GM12878 (cell line): ENCODE results near the gene SNAP91. TPM values are rescaled to one million over a fixed set of nuclear protein-coding genes. Genes with fewer than 3 reads are reported as not detected.

ENCODE experiments used
- ATAC-seq: fragments of 200-7000 bp; cut with Tn5 transposase; 3 replicates; pipeline ENCODE4 v1.9.1; 2020; ENCODE audit warnings: mild to moderate bottlenecking, moderate library complexity
- BruUV-seq: library from RNA; stranded (reverse); fragments of 400-500 nt; replicated peaks from 2 replicates; lab custom pipeline; 2021; lab: Mats Ljungman, UMichigan
- CTCF ChIA-PET: fragments of 300-600 bp; sonication (Branson Sonifier 250); formaldehyde crosslinking; extraction: SDS; loops from one replicate; lab custom pipeline; 2021; ENCODE audit warnings: inconsistent platforms; lab: Yijun Ruan, JAX
- POLR2A ChIA-PET: fragments of 350-600 bp; formaldehyde crosslinking; extraction: SDS; loops from one replicate; lab custom pipeline; 2021; ENCODE audit warnings: inconsistent platforms; lab: Charles Lee
- RAD21 ChIA-PET: fragments of 300-600 bp; sonication (Branson Sonifier 250); formaldehyde crosslinking; loops from one replicate; lab custom pipeline; 2023; ENCODE audit warnings: antibody characterized with exemption; ENCODE audit not compliant: unreplicated experiment; lab: Charles Lee
- SMC1A ChIA-PET: fragments of 300-600 bp; sonication (Branson Sonifier 250); formaldehyde crosslinking; loops from one replicate; lab custom pipeline; 2023; ENCODE audit not compliant: unreplicated experiment, uncharacterized antibody; lab: Charles Lee
- DNase-seq: peaks from one replicate; pipeline ENCODE4 v3.0.0-alpha.2; 2011; ENCODE audit warnings: low read depth, low spot score
- FAIRE-seq: peaks from 3 replicates; lab custom pipeline; 2011; peaks lifted over from hg19 to GRCh38; lab: Jason Lieb, UNC
- H2AFZ ChIP-seq: 2 replicates; pipeline ENCODE4 v1.6.0; 2011; ENCODE audit warnings: low read depth, low read length, control low read depth; ENCODE audit not compliant: control insufficient read depth
- H3K27ac ChIP-seq: 2 replicates; pipeline ENCODE4 v1.5.1; 2011; ENCODE audit warnings: control low read depth; ENCODE audit not compliant: control insufficient read depth, insufficient read depth
- H3K27me3 ChIP-seq, 2 experiments: replicated peaks in 1 of 2; 2 replicates each; pipeline versions ENCODE4 v1.6.0 to v1.6.1; 2011; ENCODE audit warnings: low read length in 1 of 2; ENCODE audit not compliant: control insufficient read depth in 2 of 2, insufficient read depth in 2 of 2
- H3K36me3 ChIP-seq, 2 experiments: 2 replicates each; pipeline ENCODE4 v1.5.1; 2011; ENCODE audit warnings: low read length in 1 of 2; ENCODE audit not compliant: control insufficient read depth in 2 of 2, insufficient read depth in 2 of 2
- H3K4me1 ChIP-seq: 2 replicates; pipeline ENCODE4 v1.6.1; 2011; ENCODE audit warnings: mild to moderate bottlenecking, low read length, moderate library complexity, mixed read lengths; ENCODE audit not compliant: control insufficient read depth, insufficient read depth
- H3K4me2 ChIP-seq: 2 replicates; pipeline ENCODE4 v1.6.0; 2011; ENCODE audit warnings: control low read depth; ENCODE audit not compliant: control insufficient read depth, insufficient read depth
- H3K4me3 ChIP-seq: fragments of 200-600 bp; sonication (generic); 2 replicates; pipeline ENCODE4 v1.5.1; 2016
- H3K79me2 ChIP-seq: 2 replicates; pipeline ENCODE4 v1.6.0; 2011; ENCODE audit warnings: low read length; ENCODE audit not compliant: control insufficient read depth, insufficient read depth
- H3K9ac ChIP-seq: 2 replicates; pipeline ENCODE4 v1.8.0; 2011; ENCODE audit warnings: low read length, control low read depth, mixed read lengths; ENCODE audit not compliant: control insufficient read depth, insufficient read depth
- H3K9me3 ChIP-seq: replicated peaks from 3 replicates; pipeline ENCODE4 v1.5.1; 2011; ENCODE audit warnings: mild to moderate bottlenecking, low read length; ENCODE audit not compliant: control insufficient read depth, insufficient read depth
- H4K20me1 ChIP-seq: 2 replicates; pipeline ENCODE4 v1.6.0; 2011; ENCODE audit not compliant: control insufficient read depth, insufficient read depth
- CTCF ChIP-seq, 3 experiments: IDR thresholded peaks in 2 of 3; conservative IDR thresholded peaks in 1 of 3; 2 replicates each; pipeline ENCODE4 v1.5.1; 2011; ENCODE audit warnings: low read depth in 3 of 3, low read length in 3 of 3, mild to moderate bottlenecking in 3 of 3, control low read depth in 2 of 3, moderate library complexity in 2 of 3, inconsistent platforms in 1 of 3, mixed read lengths in 1 of 3; ENCODE audit not compliant: control insufficient read depth in 2 of 3, insufficient read depth in 1 of 3; ENCODE audit errors: extremely low read depth in 1 of 3
- FOXM1 ChIP-seq: IDR thresholded peaks from 2 replicates; pipeline ENCODE4 v1.6.1; 2012; ENCODE audit warnings: low read depth, mild to moderate bottlenecking, inconsistent platforms, low read length, moderate library complexity
- RAD21 ChIP-seq: IDR thresholded peaks from 2 replicates; pipeline ENCODE4 v1.6.1; 2011; ENCODE audit warnings: mild to moderate bottlenecking, low read depth, low read length, moderate library complexity; ENCODE audit not compliant: insufficient read depth
- SMC3 ChIP-seq: IDR thresholded peaks from 2 replicates; pipeline ENCODE4 v1.6.1; 2011; ENCODE audit warnings: low read length, improper control_type of control experiment, borderline replicate concordance
- USF2 ChIP-seq: IDR thresholded peaks from 2 replicates; pipeline ENCODE4 v1.6.1; 2011; ENCODE audit warnings: low read depth, low read length, improper control_type of control experiment, borderline replicate concordance
- ZNF384 ChIP-seq: IDR thresholded peaks from 2 replicates; pipeline ENCODE4 v1.6.1; 2012; ENCODE audit warnings: low read depth, mild to moderate bottlenecking, low read length, improper control_type of control experiment, borderline replicate concordance
- WGBS: methylation state at CpG from one replicate; pipeline ENCODE4 v1.1.6; 2016; ENCODE audit warnings: low lambda C conversion rate; ENCODE audit not compliant: insufficient replicate concordance, insufficient coverage; ENCODE audit errors: missing lambda C conversion rate; 5-methylcytosine and 5-hydroxymethylcytosine counted together
- in situ Hi-C: fragments of 300-500 bp; cut with MboI; formaldehyde crosslinking; loops from 9 replicates; pipeline ENCODE4 v1.14.3; 2018; ENCODE audit warnings: mixed read lengths
- intact Hi-C: fragments of 100-400 bp; cut with micrococcal nuclease; formaldehyde crosslinking; loops from one replicate; pipeline ENCODE4 v1.14.2; 2022; ENCODE audit not compliant: unreplicated experiment
- polyA plus RNA-seq, 11 experiments: library from polyadenylated mRNA; depleted of rRNA in 4 of 11; unstranded in 6 of 11; stranded (reverse) in 5 of 11; fragments of >200 nt; fragmentation: Nextera tagmentation in 4 of 11; fragmentation: Illumina TruSeq in 1 of 11; extraction: Ambion mirVana in 4 of 11; extraction: Trizol in 1 of 11; gene quantifications; 1 replicate in 1 of 11; 2 replicates in 10 of 11; pipeline versions ENCODE4 v1.2.1 to v1.2.3, GENCODE V29; 2011 to 2016; ENCODE audit warnings: inconsistent platforms in 2 of 11, missing spikeins in 2 of 11, low read depth in 1 of 11
- total RNA-seq, 4 experiments: library from RNA; depleted of rRNA in 3 of 4; stranded (reverse); fragments of >200 nt in 3 of 4; fragmentation: Illumina TruSeq in 1 of 4; extraction: Trizol in 1 of 4; gene quantifications; 2 replicates each; pipeline versions ENCODE4 v1.2.1 to v1.2.3, GENCODE V29; 2013 to 2021

The SNAP91 gene
- total and polyA plus RNA-seq, 10 of the 15 experiments (the other 5 are each of a cell fraction or from before 2014, with no cell fraction given), result 0.01 to 0.49 (median 0.12) TPM; not detected in 2

DNA sequence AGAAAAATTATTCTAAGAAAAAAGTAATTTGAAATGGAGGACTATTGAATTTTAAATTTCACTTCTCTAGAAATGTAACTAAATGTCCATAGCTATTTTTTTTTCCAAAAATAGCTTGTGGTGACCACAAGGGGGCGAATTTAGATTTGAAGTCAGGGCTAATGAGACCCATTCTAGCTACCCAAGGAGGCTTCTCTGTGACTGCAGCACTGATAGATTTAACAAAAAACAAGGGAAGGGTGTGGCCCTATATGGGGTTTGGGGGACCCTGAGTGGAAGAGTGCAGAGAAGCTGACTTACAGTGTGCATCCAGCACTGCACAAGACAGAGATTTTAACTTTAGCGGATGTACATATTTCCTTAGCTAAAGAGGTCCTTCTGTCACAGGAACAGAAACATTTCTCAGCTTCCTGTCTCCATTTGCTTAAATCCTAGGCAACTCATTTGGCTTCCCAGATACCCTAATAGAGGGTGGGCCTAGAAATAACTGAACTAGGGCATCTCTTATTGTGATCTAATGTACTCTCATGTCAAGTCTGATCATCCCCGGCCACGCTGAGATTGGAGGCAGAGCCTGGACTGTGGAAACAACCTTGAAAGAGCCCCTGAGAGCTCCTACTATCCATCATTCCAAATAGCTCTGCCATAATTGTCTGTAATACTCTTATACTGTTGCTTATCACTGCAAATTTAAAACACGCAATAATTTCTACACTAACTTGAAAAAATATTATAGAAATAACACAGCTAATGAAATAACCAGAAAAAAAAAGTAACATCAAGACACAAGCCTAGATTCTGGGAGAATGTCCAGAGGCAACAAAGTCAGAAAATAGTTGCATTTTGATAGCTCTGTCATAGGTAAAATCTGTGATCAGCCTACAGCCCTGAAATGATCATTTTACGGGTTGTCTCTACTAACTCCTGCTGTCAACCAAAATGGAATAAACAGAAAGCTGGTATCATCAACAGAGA, 93.6 kb downstream of the SNAP91 start:
- ChIA-PET SMC1A (interaction anchor here (0.7 to 2.1 kb wide), 35 partner anchors 9 to 1707 kb away, joined by 3 to 13 read pairs (median 3); partner anchors contain the start of gene CYB5R4), CTCF (interaction anchor here (0.6 to 2.5 kb wide), 47 partner anchors 9 to 1708 kb away, joined by 3 to 30 read pairs (median 4); partner anchors contain the start of genes CEP162 and CYB5R4), RAD21 (interaction anchor here (0.7 to 1.6 kb wide), 25 partner anchors 14 to 1708 kb away, joined by 3 to 18 read pairs (median 4); partner anchors contain the start of genes CEP162, CYB5R4, RIPPLY2 and SNAP91)
- Histone ChIP-seq H3K9me3 (no peaks in the 10 kb centered on the region), H4K20me1 (no peaks in the 10 kb centered on the region), H3K4me1 (no peaks in the 10 kb centered on the region), H3K27me3 (no peaks in the 10 kb centered on the region), H2AFZ (no peak overlapping the region)
- in situ Hi-C loops, result loop anchor here (10.0 kb wide), 1 partner anchor 609 kb away; the partner anchor contains the start of gene CEP162
- no TSS peak for BruUV-seq
- 42% methylated on average over 6 of the region's 6 CpGs for WGBS
- no peak for TF ChIP-seq FOXM1
- peak; percentile 45; the same call in 1 of the 2 replicates for TF ChIP-seq ZNF384
- no peak for TF ChIP-seq USF2
- peak; percentile 56 for TF ChIP-seq RAD21
- peak; percentile 66 for TF ChIP-seq SMC3
- TF ChIP-seq CTCF (IDR thresholded peaks at IDR 0.05 in 2 of 3, conservative IDR thresholded peaks at IDR 0.05 in 1 of 3; ENCODE audit: control insufficient read depth in 2 of 3, extremely low read depth in 1 of 3, insufficient read depth in 1 of 3, low read depth in 3 of 3, low read length in 3 of 3), result peak; percentile 41 to 54 (median 47); a peak in 5 of 6 replicates
- TF ChIP-seq, all 136 proteins: peak for 4
- Histone ChIP-seq H3K4me2 (no peak overlapping the region), H3K4me3 (no peak overlapping the region), H3K79me2 (no peaks in the 10 kb centered on the region), H3K9ac (no peak overlapping the region), H3K36me3 (no peaks in the 10 kb centered on the region), H3K27ac (no peak overlapping the region)
- ATAC-seq, result peak; percentile 80
- no peak for FAIRE-seq
- POLR2A ChIA-PET, result interaction anchor here (0.7 kb wide), 1 partner anchor 244 kb away, joined by 3 read pairs; the partner anchor contains the start of gene CYB5R4
- no peak for DNase-seq
- intact Hi-C loops, result loop anchor here (2.0 to 10.0 kb wide), 2 partner anchors 605 to 1709 kb away; no protein-coding TSS in a partner anchor
